Neural cell (in vitro differentiated cells): ENCODE data around the gene KAT2A. TPM values are rescaled to one million over a fixed set of nuclear protein-coding genes. Genes with fewer than 3 reads are reported as not detected.

Source experiments
- H2AFZ ChIP-seq: fragments of 200-600, 300-800 bp; sonication (generic), shearing (Covaris generic); 2 replicates; pipeline ENCODE4 v1.6.0; 2014; ENCODE audit warnings: low read depth, mild to moderate bottlenecking, antibody characterized with exemption, low read length, moderate library complexity
- H3F3A ChIP-seq: fragments of 200-600 bp; shearing (Covaris generic); 2 replicates; pipeline ENCODE4 v1.6.1; 2016; ENCODE audit warnings: mild to moderate bottlenecking, moderate library complexity, mixed read lengths, antibody characterized with exemption, low read length; ENCODE audit not compliant: insufficient read depth, poor library complexity, severe bottlenecking
- H3K27ac ChIP-seq: fragments of 200-600, 300-800 bp; sonication (generic), shearing (Covaris generic); 2 replicates; pipeline ENCODE4 v1.5.1; 2014; ENCODE audit warnings: mild to moderate bottlenecking, low read length, moderate library complexity
- H3K27me3 ChIP-seq: fragments of 300-800, 200-600 bp; sonication (generic), shearing (Covaris generic); 2 replicates; pipeline ENCODE4 v1.6.0; 2014; ENCODE audit warnings: mild to moderate bottlenecking, low read depth, low read length, moderate library complexity; ENCODE audit not compliant: insufficient read depth
- H3K36me3 ChIP-seq: fragments of 300-800, 200-600 bp; sonication (generic), shearing (Covaris generic); 2 replicates; pipeline ENCODE4 v1.5.1; 2014; ENCODE audit warnings: mild to moderate bottlenecking, antibody characterized with exemption, low read length, moderate library complexity; ENCODE audit not compliant: insufficient read depth
- H3K4me2 ChIP-seq: fragments of 300-800, 200-600 bp; sonication (generic), shearing (Covaris generic); 2 replicates; pipeline ENCODE4 v1.6.0; 2014; ENCODE audit warnings: mild to moderate bottlenecking, low read length
- H3K4me3 ChIP-seq: fragments of 300-800, 200-600 bp; sonication (generic), shearing (Covaris generic); 2 replicates; pipeline ENCODE4 v1.5.1; 2014; ENCODE audit warnings: mild to moderate bottlenecking, low read length, moderate library complexity
- H3K79me2 ChIP-seq: fragments of 200-600 bp; shearing (Covaris generic); replicated peaks from 2 replicates; pipeline ENCODE4 v1.6.0; 2014; ENCODE audit warnings: mild to moderate bottlenecking, low read length, moderate library complexity; ENCODE audit not compliant: insufficient read depth
- H3K9ac ChIP-seq: fragments of 300-800, 200-600 bp; sonication (generic), shearing (Covaris generic); 2 replicates; pipeline ENCODE4 v1.6.1; 2016; ENCODE audit warnings: mild to moderate bottlenecking, low read length, mixed read lengths
- H3K9me2 ChIP-seq: fragments of 200-600 bp; shearing (Covaris generic); 2 replicates; pipeline ENCODE4 v1.6.1; 2016; ENCODE audit warnings: mild to moderate bottlenecking, low read length, mixed read lengths; ENCODE audit not compliant: insufficient read depth
- H3K9me3 ChIP-seq: fragments of 200-600, 300-800 bp; sonication (generic), shearing (Covaris generic); 2 replicates; pipeline ENCODE4 v1.6.1; 2016; ENCODE audit warnings: mild to moderate bottlenecking, mixed run types, low read length, moderate library complexity, mixed read lengths
- H4K20me1 ChIP-seq: fragments of 200-600 bp; shearing (Covaris generic); 2 replicates; pipeline ENCODE4 v1.6.1; 2016; ENCODE audit warnings: mild to moderate bottlenecking, mixed run types; ENCODE audit not compliant: insufficient read depth
- CTCF ChIP-seq: fragments of 450-650 bp; IDR thresholded peaks from 2 replicates; pipeline ENCODE4 v1.5.1; 2014; ENCODE audit warnings: antibody characterized with exemption, mild to moderate bottlenecking, moderate library complexity; ENCODE audit not compliant: poor library complexity, severe bottlenecking
- EP300 ChIP-seq: fragments of 450-650 bp; conservative IDR thresholded peaks from 2 replicates; pipeline ENCODE4 v1.6.1; 2014; ENCODE audit warnings: antibody characterized with exemption, mild to moderate bottlenecking, moderate library complexity; ENCODE audit not compliant: poor library complexity, severe bottlenecking
- EZH2 ChIP-seq: fragments of 200-600, 300-800 bp; shearing (Covaris generic), sonication (generic); IDR thresholded peaks from 2 replicates; pipeline ENCODE4 v1.6.1; 2014; ENCODE audit warnings: antibody characterized with exemption, low read length, borderline replicate concordance, mild to moderate bottlenecking; ENCODE audit not compliant: insufficient read depth, poor library complexity, severe bottlenecking
- MXI1 ChIP-seq: fragments of 450-650 bp; conservative IDR thresholded peaks from 2 replicates; pipeline ENCODE4 v1.6.1; 2014; ENCODE audit warnings: antibody characterized with exemption, mild to moderate bottlenecking; ENCODE audit not compliant: poor library complexity, severe bottlenecking
- POLR2AphosphoS5 ChIP-seq: IDR thresholded peaks from 2 replicates; pipeline ENCODE4 v1.6.1; 2012
- RAD21 ChIP-seq: fragments of 450-650 bp; conservative IDR thresholded peaks from 2 replicates; pipeline ENCODE4 v1.6.1; 2014; ENCODE audit warnings: antibody characterized with exemption, mild to moderate bottlenecking, moderate library complexity
- REST ChIP-seq: IDR thresholded peaks from 2 replicates; pipeline ENCODE4 v1.6.1; 2012; ENCODE audit warnings: borderline replicate concordance
- SMC3 ChIP-seq: fragments of 450-650 bp; conservative IDR thresholded peaks from 2 replicates; pipeline ENCODE4 v1.6.1; 2014; ENCODE audit warnings: antibody characterized with exemption, mild to moderate bottlenecking, moderate library complexity; ENCODE audit not compliant: poor library complexity
- TAF1 ChIP-seq: IDR thresholded peaks from 2 replicates; pipeline ENCODE4 v1.6.1; 2012; ENCODE audit warnings: low read depth
- polyA plus RNA-seq: library from polyadenylated mRNA; depleted of rRNA; stranded (reverse); fragments of >200 nt; gene quantifications from 2 replicates; pipeline ENCODE4 v1.2.3, GENCODE V29; 2014

The KAT2A gene
- polyA plus RNA-seq, 1 donor from 2014 or later: 39.9 TPM

GRCh38 chr17:42087736-42088705 lies 33.1 kb downstream of the KAT2A start:
- no peaks in the 10 kb centered on the region for H3K27me3 ChIP-seq
- H3K4me2 ChIP-seq: no peak overlapping the region
- no peak overlapping the region for H2AFZ ChIP-seq
- H3K9ac ChIP-seq: no peak overlapping the region
- H3K27ac ChIP-seq: no peak overlapping the region
- no peaks in the 10 kb centered on the region for H4K20me1 ChIP-seq
- no peaks in the 10 kb centered on the region for H3K9me3 ChIP-seq
- no peaks in the 10 kb centered on the region for H3F3A ChIP-seq
- TF ChIP-seq RAD21: no peak
- H3K36me3 ChIP-seq: no peaks in the 10 kb centered on the region
- no peak overlapping the region for H3K4me3 ChIP-seq
- H3K79me2 ChIP-seq: no peaks in the 10 kb centered on the region
- no peaks in the 10 kb centered on the region for H3K9me2 ChIP-seq

GRCh38 chr17:42087042-42087701 lies 34.0 kb downstream of the KAT2A start:
- Histone ChIP-seq H3K4me2 (no peak overlapping the region), H3K27me3 (no peaks in the 10 kb centered on the region), H2AFZ (no peak overlapping the region), H3K9me2 (no peaks in the 10 kb centered on the region), H3K9me3 (no peaks in the 10 kb centered on the region), H4K20me1 (no peaks in the 10 kb centered on the region), H3F3A (no peaks in the 10 kb centered on the region), H3K79me2 (no peaks in the 10 kb centered on the region), H3K36me3 (no peaks in the 10 kb centered on the region), H3K27ac (no peak overlapping the region), H3K4me3 (no peak overlapping the region), H3K9ac (no peak overlapping the region)
- TF ChIP-seq EP300: no peak
- no peak for TF ChIP-seq REST
- TF ChIP-seq RAD21: no peak
- TF ChIP-seq EZH2: no peak
- no peak for TF ChIP-seq MXI1
- no peak for TF ChIP-seq POLR2AphosphoS5
- no peak for TF ChIP-seq TAF1
- TF ChIP-seq CTCF: no peak
- no peak for TF ChIP-seq SMC3
